GM06990 (cell line): Measurements from ENCODE around the gene GABARAPL2.
"Not testable (repeated sequence)": the region's sequence is repeated elsewhere in the genome, so short reads cannot be mapped to it uniquely, and the experiment has no call there.

Experiments
- DNase-seq: peaks from one replicate; pipeline ENCODE4 v3.0.0-alpha.2; 2011; ENCODE audit not compliant: insufficient read length; ENCODE audit errors: extremely low read depth
- H3K27me3 ChIP-seq: replicated peaks from 2 replicates; pipeline ENCODE4 v1.6.0; 2011; ENCODE audit warnings: low read length; ENCODE audit not compliant: control insufficient read depth, insufficient read depth
- H3K36me3 ChIP-seq: 2 replicates; pipeline ENCODE4 v1.5.1; 2011; ENCODE audit warnings: low read length; ENCODE audit not compliant: control insufficient read depth, insufficient read depth
- H3K4me3 ChIP-seq: replicated peaks from 2 replicates; pipeline ENCODE4 v1.5.1; 2011; ENCODE audit warnings: low read depth, mild to moderate bottlenecking, control low read depth, low read length
- CTCF ChIP-seq: IDR thresholded peaks from 2 replicates; pipeline ENCODE4 v1.5.1; 2011; ENCODE audit warnings: low read length, control low read depth, mild to moderate bottlenecking, inconsistent platforms; ENCODE audit not compliant: insufficient read depth, poor library complexity, severe bottlenecking

Gene GABARAPL2

GRCh38 chr16:75590920-75591843, 25.0 kb downstream of the GABARAPL2 start:
- Histone ChIP-seq H3K36me3 (no peaks in the 10 kb centered on the region; the same call in none of the 2 replicates), H3K4me3 (no peak overlapping the region), H3K27me3 (no peaks in the 10 kb centered on the region)
- DNase-seq: no peak
- no peak for TF ChIP-seq CTCF

DNA sequence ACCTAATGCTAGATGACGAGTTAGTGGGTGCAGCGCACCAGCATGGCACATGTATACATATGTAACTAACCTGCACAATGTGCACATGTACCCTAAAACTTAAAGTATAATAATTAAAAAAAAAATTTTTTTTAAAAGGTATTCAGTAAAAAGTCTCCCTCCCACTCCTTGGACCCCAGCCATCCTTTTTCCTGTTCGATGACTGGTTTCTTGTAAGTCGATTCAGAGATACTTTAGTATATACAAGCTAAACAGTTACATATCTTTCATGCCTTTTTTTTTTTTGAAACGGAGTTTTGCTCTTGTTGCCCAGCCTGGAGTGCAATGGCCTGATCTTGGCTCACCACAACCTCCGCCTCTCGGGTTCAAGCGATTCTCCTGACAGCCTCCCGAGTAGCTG, 25.7 kb downstream of the GABARAPL2 start:
- H3K27me3 ChIP-seq, H3K36me3 ChIP-seq, H3K4me3 ChIP-seq, DNase-seq: not testable (repeated sequence)

DNA sequence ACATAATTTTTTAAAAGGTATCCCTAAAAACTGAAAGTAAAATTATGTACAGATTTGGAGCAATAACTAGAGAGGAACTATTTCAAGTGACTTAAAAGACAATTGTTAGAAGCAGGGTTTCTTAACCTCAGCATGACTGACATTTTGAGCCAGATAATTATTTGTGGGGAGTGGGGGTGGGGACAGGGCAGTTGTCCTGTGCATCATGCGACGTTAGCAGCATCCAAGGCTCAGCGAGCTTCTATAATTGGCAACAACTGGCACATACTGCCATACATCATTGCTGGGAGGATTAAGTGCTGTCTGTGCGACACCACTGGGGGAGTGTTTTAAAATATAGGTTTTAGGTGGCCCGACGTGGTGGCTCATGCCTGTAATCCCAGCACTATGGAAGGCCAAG, 27.1 kb downstream of the GABARAPL2 start:
- DNase-seq: no peak
- peaks cover 1% of the 10 kb centered on the region; the same call in 1 of the 2 replicates for H3K36me3 ChIP-seq
- no peaks in the 10 kb centered on the region for H3K27me3 ChIP-seq
- TF ChIP-seq CTCF: no peak
- H3K4me3 ChIP-seq: no peak overlapping the region

DNA sequence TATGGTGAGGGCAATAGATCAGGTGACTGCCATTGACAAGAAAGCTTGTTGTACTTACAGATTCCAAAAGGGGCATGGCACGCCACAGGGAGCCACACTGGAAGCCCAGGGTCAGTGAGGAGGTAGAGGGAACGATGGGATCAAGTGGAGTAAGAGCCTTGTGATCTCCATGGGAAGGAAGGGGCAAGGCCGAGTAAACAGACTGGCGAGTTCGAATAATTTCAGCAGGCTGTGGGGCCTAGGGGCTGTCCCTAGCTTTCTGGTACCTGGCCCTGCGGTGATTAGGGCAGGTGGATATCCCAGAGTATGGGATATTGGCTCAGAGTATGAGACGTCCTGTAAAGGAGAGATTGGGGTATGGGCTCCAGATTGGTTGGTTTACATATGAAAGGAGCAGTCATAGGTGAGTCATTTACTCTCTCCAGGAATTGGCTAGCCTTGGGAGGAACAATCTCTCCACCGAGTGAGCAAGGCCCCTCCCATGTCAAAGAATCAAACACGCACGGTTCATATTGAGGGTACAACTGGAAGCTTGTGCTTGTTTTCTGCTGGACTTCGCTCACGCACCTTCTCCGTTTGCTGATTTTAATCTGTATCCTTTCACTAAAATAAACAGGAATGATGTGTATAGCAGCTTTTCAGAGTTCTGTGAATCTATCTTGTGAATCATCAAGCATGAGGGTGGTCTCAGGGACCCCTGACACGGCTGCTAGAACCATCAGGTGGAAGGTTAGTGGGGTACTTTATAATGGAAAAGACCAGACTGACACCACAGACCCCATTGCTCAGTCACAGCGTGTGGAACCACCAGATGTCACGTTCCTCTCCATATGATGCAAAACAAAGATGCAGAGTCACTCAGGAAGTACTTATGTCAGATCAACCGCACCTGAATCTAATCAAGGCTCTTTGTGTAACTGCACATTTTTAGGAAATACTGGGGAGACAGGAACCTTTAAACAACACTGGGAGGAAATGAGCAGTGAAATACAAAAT, 27.9 kb downstream of the GABARAPL2 start:
- Histone ChIP-seq H3K4me3 (no peak overlapping the region), H3K36me3 (peaks cover 1% of the 10 kb centered on the region; the same call in 1 of the 2 replicates), H3K27me3 (no peaks in the 10 kb centered on the region)
- no peak for DNase-seq
- no peak for TF ChIP-seq CTCF

DNA sequence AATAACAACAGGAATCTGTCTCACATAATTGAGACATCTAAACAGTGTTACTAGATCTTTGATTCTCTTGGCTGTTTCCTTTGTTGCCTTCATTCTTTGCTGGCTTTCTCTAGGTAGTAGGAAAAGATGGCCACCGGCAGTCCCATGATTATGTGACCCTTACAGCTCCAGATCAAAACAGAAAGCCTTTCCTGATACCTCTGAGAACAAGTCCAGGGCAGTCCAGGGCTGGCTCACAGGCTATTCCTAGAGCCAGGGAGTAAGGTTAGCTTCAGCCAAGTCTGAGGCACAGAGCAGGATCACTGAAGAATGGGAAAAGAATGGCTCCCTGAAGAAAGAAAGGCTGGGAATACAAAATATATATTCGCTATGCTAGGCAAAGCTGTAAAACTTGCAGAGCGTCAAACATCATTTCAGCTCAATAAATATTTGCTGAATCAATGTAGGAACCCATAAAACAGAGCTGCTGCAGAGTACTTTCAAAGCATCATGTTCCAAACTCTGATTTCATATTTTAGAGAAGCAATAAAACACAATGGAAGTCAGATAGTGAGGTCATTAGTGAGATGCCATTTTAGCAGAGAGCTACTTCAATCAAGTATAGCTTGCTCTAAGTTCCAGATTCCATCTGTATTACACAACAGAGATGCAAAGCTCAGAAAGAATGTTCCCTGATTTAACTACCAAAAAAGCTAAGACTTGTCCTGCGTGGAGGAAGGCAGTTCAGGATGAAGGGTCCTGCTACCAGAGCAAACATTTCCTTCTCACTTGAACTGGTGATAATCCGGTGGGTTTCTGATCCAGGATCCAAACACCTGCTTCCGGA, 33.5 kb downstream of the GABARAPL2 start:
- Histone ChIP-seq H3K4me3 (no peak overlapping the region), H3K36me3 (peaks cover 21% of the 10 kb centered on the region), H3K27me3 (no peaks in the 10 kb centered on the region)
- DNase-seq: no peak
- no peak for TF ChIP-seq CTCF
